NB4 (cell line): ENCODE measurements around the gene ADGRL3.

ENCODE experiments used
- DNase-seq: peaks from one replicate; pipeline ENCODE4 v3.0.0; 2010; ENCODE audit warnings: low read depth
- H3K4me3 ChIP-seq: one replicate; pipeline ENCODE4 v1.5.1; 2011; ENCODE audit warnings: mild to moderate bottlenecking, low read depth, low read length, moderate library complexity
- CTCF ChIP-seq: IDR thresholded peaks from one replicate; pipeline ENCODE4 v1.5.1; 2012; ENCODE audit warnings: low read depth, low read length
- MAX ChIP-seq: IDR thresholded peaks from 2 replicates; pipeline ENCODE4 v1.6.1; 2011; ENCODE audit warnings: low read depth, low read length
- MYC ChIP-seq: IDR thresholded peaks from 2 replicates; pipeline ENCODE4 v1.6.1; 2011; ENCODE audit warnings: low read depth, low read length
- POLR2A ChIP-seq: IDR thresholded peaks from 2 replicates; pipeline ENCODE4 v1.6.1; 2011; ENCODE audit warnings: mild to moderate bottlenecking; ENCODE audit not compliant: insufficient read length; ENCODE audit errors: extremely low read depth

Gene ADGRL3

GRCh38 chr4:62004881-62005280 is 804.8 kb downstream of the ADGRL3 start:
- H3K4me3 ChIP-seq: no peak overlapping the region
- no peak for DNase-seq
- no peak for TF ChIP-seq POLR2A
- TF ChIP-seq MAX: no peak
- no peak for TF ChIP-seq CTCF
- TF ChIP-seq MYC: no peak

GRCh38 chr4:62006108-62006507 is 806.0 kb downstream of the ADGRL3 start:
- DNase-seq: no peak
- H3K4me3 ChIP-seq: no peak overlapping the region
- no peak for TF ChIP-seq POLR2A
- no peak for TF ChIP-seq MYC

GRCh38 chr4:62015043-62015739 is 815.1 kb downstream of the ADGRL3 start:
- DNase-seq: no peak
- no peak overlapping the region for H3K4me3 ChIP-seq
- TF ChIP-seq CTCF: no peak
- no peak for TF ChIP-seq POLR2A
- TF ChIP-seq MYC: no peak
- no peak for TF ChIP-seq MAX

DNA sequence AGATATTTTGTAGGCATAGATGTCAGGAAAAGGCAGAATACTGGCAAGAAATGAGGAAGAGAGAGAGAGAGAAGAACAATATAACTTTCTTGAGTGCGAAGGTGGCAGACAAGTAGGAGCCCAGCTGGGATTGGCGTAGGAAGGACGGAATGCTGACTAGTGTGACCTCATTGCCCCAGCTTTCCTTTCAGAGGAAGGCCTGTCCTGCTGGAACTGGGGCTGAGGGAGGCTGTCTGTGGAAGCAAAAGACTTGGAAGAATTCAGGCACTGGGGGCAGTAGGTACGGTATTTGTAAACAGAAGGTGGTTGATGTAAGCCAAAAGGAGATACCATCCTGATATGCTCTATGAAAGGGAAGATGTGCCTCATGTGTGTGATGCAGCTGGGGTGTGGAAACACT is 818.4 kb downstream of the ADGRL3 start:
- TF ChIP-seq POLR2A: no peak
- no peak for TF ChIP-seq CTCF
- no peak for TF ChIP-seq MYC
- no peak for TF ChIP-seq MAX
- no peak for DNase-seq
- H3K4me3 ChIP-seq: no peak overlapping the region

- no peak for TF ChIP-seq CTCF
- no peak for TF ChIP-seq MYC
- TF ChIP-seq MAX: no peak
- TF ChIP-seq POLR2A: no peak
- no peak for DNase-seq
- no peak overlapping the region for H3K4me3 ChIP-seq
Observed at GRCh38 chr4:62023633-62024032, 823.5 kb downstream of the ADGRL3 start.

GRCh38 chr4:62028745-62029144 is 828.6 kb downstream of the ADGRL3 start:
- TF ChIP-seq MYC: no peak
- TF ChIP-seq CTCF: no peak
- no peak for TF ChIP-seq MAX
- no peak for TF ChIP-seq POLR2A
- no peak for DNase-seq
- no peak overlapping the region for H3K4me3 ChIP-seq
